ENCODE measurements around the gene CEP350.

GRCh38 chr1:180112984-180113647 is 158.5 kb downstream of the CEP350 start:
- TF ChIP-seq, protein P1, sequence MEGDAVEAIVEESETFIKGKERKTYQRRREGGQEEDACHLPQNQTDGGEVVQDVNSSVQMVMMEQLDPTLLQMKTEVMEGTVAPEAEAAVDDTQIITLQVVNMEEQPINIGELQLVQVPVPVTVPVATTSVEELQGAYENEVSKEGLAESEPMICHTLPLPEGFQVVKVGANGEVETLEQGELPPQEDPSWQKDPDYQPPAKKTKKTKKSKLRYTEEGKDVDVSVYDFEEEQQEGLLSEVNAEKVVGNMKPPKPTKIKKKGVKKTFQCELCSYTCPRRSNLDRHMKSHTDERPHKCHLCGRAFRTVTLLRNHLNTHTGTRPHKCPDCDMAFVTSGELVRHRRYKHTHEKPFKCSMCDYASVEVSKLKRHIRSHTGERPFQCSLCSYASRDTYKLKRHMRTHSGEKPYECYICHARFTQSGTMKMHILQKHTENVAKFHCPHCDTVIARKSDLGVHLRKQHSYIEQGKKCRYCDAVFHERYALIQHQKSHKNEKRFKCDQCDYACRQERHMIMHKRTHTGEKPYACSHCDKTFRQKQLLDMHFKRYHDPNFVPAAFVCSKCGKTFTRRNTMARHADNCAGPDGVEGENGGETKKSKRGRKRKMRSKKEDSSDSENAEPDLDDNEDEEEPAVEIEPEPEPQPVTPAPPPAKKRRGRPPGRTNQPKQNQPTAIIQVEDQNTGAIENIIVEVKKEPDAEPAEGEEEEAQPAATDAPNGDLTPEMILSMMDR (IDR thresholded peaks at IDR 0.05): no peak
- TF ChIP-seq POLR2A (IDR thresholded peaks at IDR 0.05): no peak
